Measurements from ENCODE around the gene BCL2. TPM values are rescaled to one million over a fixed set of nuclear protein-coding genes. Genes with fewer than 3 reads are reported as not detected.

The BCL2 gene
- total and polyA plus RNA-seq, 7 donors, result 2.8 to 25.7 (median 11.3) TPM

DNA sequence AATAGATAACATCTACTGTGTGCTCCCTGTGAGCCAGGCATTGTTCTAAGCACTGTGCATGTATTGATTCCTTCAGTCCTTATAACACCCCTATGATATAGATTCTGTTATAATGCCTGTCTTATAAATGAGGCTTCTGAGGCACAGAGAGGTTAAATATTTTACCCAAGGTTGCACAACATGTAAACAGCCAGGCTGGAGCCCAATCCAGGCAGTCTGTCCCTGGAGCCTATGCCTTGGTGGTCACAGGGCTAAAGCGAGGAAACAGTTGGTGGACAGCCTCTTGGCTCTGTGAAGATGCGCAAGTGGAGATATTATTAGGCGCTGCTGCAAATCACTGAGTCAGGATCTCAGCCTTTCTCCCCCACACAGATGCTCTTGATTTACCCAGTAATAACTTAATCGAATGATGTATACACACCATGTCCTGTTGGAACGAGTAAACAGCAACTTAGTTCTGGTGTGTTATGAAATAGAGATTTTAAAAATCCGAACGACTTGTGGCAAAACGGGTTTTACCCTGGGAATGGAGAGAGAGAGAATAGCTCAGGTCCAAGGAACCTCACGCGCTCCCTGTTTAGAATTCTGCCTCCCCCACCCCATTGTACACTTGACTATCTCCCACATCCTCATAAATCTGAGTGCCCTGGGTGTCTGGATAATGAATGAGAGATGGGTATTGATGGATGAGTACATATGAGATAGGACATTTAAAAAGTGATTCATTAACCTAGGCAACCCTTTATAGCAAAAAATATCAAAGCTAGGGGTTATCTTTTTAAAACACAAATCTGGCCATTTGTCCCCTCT is 231.9 kb downstream of the BCL2 start:
- DNase-seq, result no peak
- TF ChIP-seq POLR2A (IDR thresholded peaks at IDR 0.05) (no peak), POLR2AphosphoS5 (IDR thresholded peaks at IDR 0.05) (no peak), EP300 (IDR thresholded peaks at IDR 0.05) (no peak)
- TF ChIP-seq, protein P1, sequence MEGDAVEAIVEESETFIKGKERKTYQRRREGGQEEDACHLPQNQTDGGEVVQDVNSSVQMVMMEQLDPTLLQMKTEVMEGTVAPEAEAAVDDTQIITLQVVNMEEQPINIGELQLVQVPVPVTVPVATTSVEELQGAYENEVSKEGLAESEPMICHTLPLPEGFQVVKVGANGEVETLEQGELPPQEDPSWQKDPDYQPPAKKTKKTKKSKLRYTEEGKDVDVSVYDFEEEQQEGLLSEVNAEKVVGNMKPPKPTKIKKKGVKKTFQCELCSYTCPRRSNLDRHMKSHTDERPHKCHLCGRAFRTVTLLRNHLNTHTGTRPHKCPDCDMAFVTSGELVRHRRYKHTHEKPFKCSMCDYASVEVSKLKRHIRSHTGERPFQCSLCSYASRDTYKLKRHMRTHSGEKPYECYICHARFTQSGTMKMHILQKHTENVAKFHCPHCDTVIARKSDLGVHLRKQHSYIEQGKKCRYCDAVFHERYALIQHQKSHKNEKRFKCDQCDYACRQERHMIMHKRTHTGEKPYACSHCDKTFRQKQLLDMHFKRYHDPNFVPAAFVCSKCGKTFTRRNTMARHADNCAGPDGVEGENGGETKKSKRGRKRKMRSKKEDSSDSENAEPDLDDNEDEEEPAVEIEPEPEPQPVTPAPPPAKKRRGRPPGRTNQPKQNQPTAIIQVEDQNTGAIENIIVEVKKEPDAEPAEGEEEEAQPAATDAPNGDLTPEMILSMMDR (IDR thresholded peaks at IDR 0.05), result no peak
- 87 to 91% methylated on average over 10 of the region's 10 CpGs for WGBS, 2 donors
- H3K36me3 ChIP-seq, result no peaks in the 10 kb centered on the region
- H3K9me3 ChIP-seq, result no peaks in the 10 kb centered on the region
- peaks cover 0 to 18% (median 16%) of the 10 kb centered on the region in 4 donors for H3K4me1 ChIP-seq
- no peaks in the 10 kb centered on the region for H3K27me3 ChIP-seq
- no peak overlapping the region for H3K27ac ChIP-seq
- intact Hi-C loops (cut with DNase I), result no loop called here
- no peak overlapping the region for H3K4me3 ChIP-seq

DNA sequence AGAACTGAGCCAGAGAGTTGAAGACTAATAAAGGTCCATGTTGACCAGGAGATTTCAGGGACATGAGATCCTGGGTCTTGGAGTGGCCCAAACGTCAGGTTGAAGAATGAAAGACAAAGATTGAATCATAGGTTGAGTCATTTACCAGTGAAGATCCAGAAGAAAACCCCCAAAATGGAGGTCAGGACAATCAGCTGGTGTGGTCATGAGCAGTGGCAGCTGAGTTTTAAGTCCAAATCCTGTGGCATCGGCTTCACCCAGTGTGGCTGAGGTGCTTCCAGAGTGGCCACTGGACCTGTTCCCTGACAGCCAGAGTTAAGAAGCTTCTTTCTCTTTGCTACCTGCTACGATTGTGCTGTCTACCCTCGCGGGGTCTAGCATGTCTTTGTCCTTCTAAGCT is 234.0 kb downstream of the BCL2 start:
- intact Hi-C loops (cut with DNase I), result no loop called here
- H3K4me1 ChIP-seq, result peaks cover 0 to 12% (median 8%) of the 10 kb centered on the region in 4 donors
- 94 to 95% methylated on average over 5 of the region's 5 CpGs for WGBS, 2 donors

GRCh38 chr18:63084219-63084618 is 235.3 kb downstream of the BCL2 start:
- H3K27me3 ChIP-seq, result no peaks in the 10 kb centered on the region
- no peaks in the 10 kb centered on the region for H3K36me3 ChIP-seq
- H3K9me3 ChIP-seq, result no peaks in the 10 kb centered on the region
- DNase-seq, result no peak
- intact Hi-C loops (cut with DNase I), result no loop called here
- WGBS, 2 donors, result 92 to 94% methylated on average over 7 of the region's 7 CpGs
- TF ChIP-seq POLR2AphosphoS5 (IDR thresholded peaks at IDR 0.05), result no peak
- no peak for TF ChIP-seq POLR2A (IDR thresholded peaks at IDR 0.05)
- TF ChIP-seq, protein P1 (IDR thresholded peaks at IDR 0.05), result no peak
- TF ChIP-seq EP300 (IDR thresholded peaks at IDR 0.05), result no peak
- H3K4me3 ChIP-seq, result no peak overlapping the region
- H3K4me1 ChIP-seq, result no peaks in the 10 kb centered on the region
- H3K27ac ChIP-seq, result no peak overlapping the region

More for the DNA sequence above, 234.0 kb downstream of the BCL2 start:
- Histone ChIP-seq H3K27me3 (no peaks in the 10 kb centered on the region), H3K4me3 (no peak overlapping the region), H3K9me3 (no peaks in the 10 kb centered on the region), H3K27ac (no peak overlapping the region), H3K36me3 (no peaks in the 10 kb centered on the region)
- TF ChIP-seq, protein P1 (IDR thresholded peaks at IDR 0.05), result no peak
- no peak for TF ChIP-seq EP300 (IDR thresholded peaks at IDR 0.05)
- no peak for TF ChIP-seq POLR2AphosphoS5 (IDR thresholded peaks at IDR 0.05)
- TF ChIP-seq POLR2A (IDR thresholded peaks at IDR 0.05), result no peak
- no peak for DNase-seq

GRCh38 chr18:63083555-63083954 is 236.0 kb downstream of the BCL2 start:
- TF ChIP-seq EP300 (IDR thresholded peaks at IDR 0.05), result no peak
- TF ChIP-seq POLR2AphosphoS5 (IDR thresholded peaks at IDR 0.05), result no peak
- TF ChIP-seq, protein P1 (IDR thresholded peaks at IDR 0.05), result no peak
- TF ChIP-seq POLR2A (IDR thresholded peaks at IDR 0.05), result no peak
- no peaks in the 10 kb centered on the region for H3K36me3 ChIP-seq
- no peak for DNase-seq
- 87 to 91% methylated on average over 2 of the region's 2 CpGs for WGBS, 2 donors
- no peak overlapping the region for H3K27ac ChIP-seq
- H3K4me1 ChIP-seq, result no peaks in the 10 kb centered on the region
- intact Hi-C loops (cut with DNase I), result no loop called here
- no peaks in the 10 kb centered on the region for H3K27me3 ChIP-seq
- H3K9me3 ChIP-seq, result no peaks in the 10 kb centered on the region
- no peak overlapping the region for H3K4me3 ChIP-seq

Data from sigmoid colon (tissue), 7 donors.